Endodermal cell (in vitro differentiated cells): ENCODE measurements around the gene GJB6. TPM values are rescaled to one million over a fixed set of nuclear protein-coding genes. Genes with fewer than 3 reads are reported as not detected.

ENCODE experiments used
- DNase-seq: peaks from one replicate; pipeline ENCODE4 v3.0.0-alpha.2; 2017
- H3K27ac ChIP-seq: 2 replicates; pipeline ENCODE4 v1.5.1; 2013; ENCODE audit warnings: mild to moderate bottlenecking, low read depth, low read length, moderate library complexity
- H3K27me3 ChIP-seq: 2 replicates; pipeline ENCODE4 v1.6.1; 2013; ENCODE audit warnings: mild to moderate bottlenecking, low read length, moderate library complexity; ENCODE audit not compliant: insufficient read depth, control insufficient read depth, poor library complexity, severe bottlenecking
- H3K36me3 ChIP-seq: 2 replicates; pipeline ENCODE4 v1.7.0; 2013; ENCODE audit warnings: mild to moderate bottlenecking, low read length, moderate library complexity; ENCODE audit not compliant: control insufficient read depth, insufficient read depth
- H3K4me1 ChIP-seq: one replicate; pipeline ENCODE4 v1.7.0; 2013; ENCODE audit warnings: low read length; ENCODE audit not compliant: control insufficient read depth, insufficient read depth
- H3K4me3 ChIP-seq: 2 replicates; pipeline ENCODE4 v1.5.1; 2013; ENCODE audit warnings: mild to moderate bottlenecking, low read length, moderate library complexity
- H3K9ac ChIP-seq: 2 replicates; pipeline ENCODE4 v1.6.1; 2013; ENCODE audit warnings: mild to moderate bottlenecking, low read length, moderate library complexity; ENCODE audit not compliant: poor library complexity, severe bottlenecking; ENCODE audit errors: extremely low read depth
- H3K9me3 ChIP-seq: 2 replicates; pipeline ENCODE4 v1.6.1; 2013; ENCODE audit warnings: mild to moderate bottlenecking, low read length, moderate library complexity; ENCODE audit not compliant: control insufficient read depth
- H3K27ac Mint-ChIP-seq: 2 replicates; pipeline ENCODE4 v1.8.0; 2020; ENCODE audit warnings: mixed read lengths
- H3K27me3 Mint-ChIP-seq: 2 replicates; pipeline ENCODE4 v1.8.0; 2021; ENCODE audit warnings: mild to moderate bottlenecking, mixed read lengths; ENCODE audit not compliant: insufficient read depth
- H3K36me3 Mint-ChIP-seq: 2 replicates; pipeline ENCODE4 v1.8.0; 2020; ENCODE audit warnings: low read depth, mixed read lengths
- H3K4me1 Mint-ChIP-seq: 2 replicates; pipeline ENCODE4 v1.8.0; 2020; ENCODE audit warnings: mixed read lengths
- H3K4me3 Mint-ChIP-seq: 2 replicates; pipeline ENCODE4 v1.8.0; 2020; ENCODE audit warnings: mild to moderate bottlenecking, moderate library complexity, mixed read lengths
- H3K9me3 Mint-ChIP-seq: 2 replicates; pipeline ENCODE4 v1.8.0; 2020; ENCODE audit warnings: mild to moderate bottlenecking, mixed read lengths
- CTCF ChIP-seq: fragments of 200-600 bp; sonication (generic); conservative IDR thresholded peaks from 2 replicates; pipeline ENCODE4 v1.5.0; 2021; ENCODE audit warnings: antibody characterized with exemption, mild to moderate bottlenecking
- WGBS, 2 experiments: methylation state at CpG; one replicate each; pipeline versions ENCODE4 v1.1.5 to v1.1.7; 2013; ENCODE audit warnings: missing lambda C conversion rate in 2 of 2, mixed read lengths in 1 of 2; ENCODE audit not compliant: insufficient coverage in 1 of 2, insufficient read length in 1 of 2; 5-methylcytosine and 5-hydroxymethylcytosine counted together
- total RNA-seq, 2 donors: library from RNA; stranded (reverse); fragmentation: NEBNext Ultra II Directional in 1 of 2; extraction: Animal tissue kit (Norgen Biotek cat#: 25700) in 1 of 2; gene quantifications; 2 replicates in 1 of 2; 3 replicates in 1 of 2; pipeline ENCODE4 v1.2.1, GENCODE V29; 2021

GJB6 gene
- total RNA-seq, 2 donors from 2014 or later, result not detected

- WGBS, 2 experiments, result 90 to 95% methylated on average over 5 of the region's 5 CpGs
Measured at GRCh38 chr13:20222553-20222952, 9.6 kb downstream of the GJB6 start.

GRCh38 chr13:20221772-20222171 is 10.3 kb downstream of the GJB6 start:
- Histone ChIP-seq H3K4me3 (no peak overlapping the region), H3K36me3 (no peaks in the 10 kb centered on the region), H3K4me1 (no peaks in the 10 kb centered on the region), H3K9ac (no peak overlapping the region), H3K27ac (no peak overlapping the region), H3K27me3 (no peaks in the 10 kb centered on the region), H3K9me3 (no peaks in the 10 kb centered on the region)
- Mint-ChIP-seq H3K4me3 (no peak overlapping the region), H3K36me3 (no peaks in the 10 kb centered on the region), H3K9me3 (no peaks in the 10 kb centered on the region), H3K27ac (no peak overlapping the region), H3K4me1 (no peaks in the 10 kb centered on the region), H3K27me3 (peaks cover 16% of the 10 kb centered on the region)
- 88 to 100% methylated on average over 3 to 6 of the region's 6 CpGs for WGBS, 2 experiments
- no peak for DNase-seq
- no peak for TF ChIP-seq CTCF

More at GRCh38 chr13:20222553-20222952, 9.6 kb downstream of the GJB6 start:
- no peak overlapping the region for H3K27ac ChIP-seq
- H3K9ac ChIP-seq, result no peak overlapping the region
- H3K27me3 ChIP-seq, result no peaks in the 10 kb centered on the region
- no peak overlapping the region for H3K4me3 ChIP-seq
- DNase-seq, result no peak
- no peak overlapping the region for H3K4me3 Mint-ChIP-seq
- H3K36me3 ChIP-seq, result no peaks in the 10 kb centered on the region
- H3K36me3 Mint-ChIP-seq, result no peaks in the 10 kb centered on the region
- peaks cover 16% of the 10 kb centered on the region for H3K27me3 Mint-ChIP-seq
- no peaks in the 10 kb centered on the region for H3K9me3 Mint-ChIP-seq
- no peak for TF ChIP-seq CTCF
- H3K27ac Mint-ChIP-seq, result no peak overlapping the region
- H3K9me3 ChIP-seq, result no peaks in the 10 kb centered on the region
- H3K4me1 Mint-ChIP-seq, result no peaks in the 10 kb centered on the region
- H3K4me1 ChIP-seq, result no peaks in the 10 kb centered on the region

GRCh38 chr13:20219577-20219976 is 12.5 kb downstream of the GJB6 start:
- no peak for DNase-seq

More at GRCh38 chr13:20219577-20219976, 12.5 kb downstream of the GJB6 start:
- H3K27me3 ChIP-seq, result no peaks in the 10 kb centered on the region
- H3K4me1 Mint-ChIP-seq, result no peaks in the 10 kb centered on the region
- no peaks in the 10 kb centered on the region for H3K4me1 ChIP-seq
- H3K4me3 ChIP-seq, result no peak overlapping the region
- no peak overlapping the region for H3K27ac ChIP-seq
- no peaks in the 10 kb centered on the region for H3K36me3 ChIP-seq
- peaks cover 8% of the 10 kb centered on the region for H3K27me3 Mint-ChIP-seq
- no peaks in the 10 kb centered on the region for H3K9me3 Mint-ChIP-seq
- TF ChIP-seq CTCF, result no peak
- H3K36me3 Mint-ChIP-seq, result no peaks in the 10 kb centered on the region
- no peaks in the 10 kb centered on the region for H3K9me3 ChIP-seq
- no peak overlapping the region for H3K9ac ChIP-seq
- no peak overlapping the region for H3K27ac Mint-ChIP-seq
- H3K4me3 Mint-ChIP-seq, result no peak overlapping the region
